Measurements from ENCODE around the gene ATP8A2. TPM values are rescaled to one million over a fixed set of nuclear protein-coding genes. Genes with fewer than 3 reads are reported as not detected.

Gene ATP8A2
- total RNA-seq, 1 donor from 2014 or later = not detected

- DNase-seq (ENCODE audit: low read depth) (no peak), FAIRE-seq (no peak)
- Histone ChIP-seq H3K4me3 (ENCODE audit: low read depth, low read length) (no peak overlapping the region), H3K27me3 (ENCODE audit: control insufficient read depth, insufficient read depth, low read length) (no peaks in the 10 kb centered on the region), H3K36me3 (ENCODE audit: control insufficient read depth, insufficient read depth, low read length) (no peaks in the 10 kb centered on the region)
- TF ChIP-seq, protein P1, sequence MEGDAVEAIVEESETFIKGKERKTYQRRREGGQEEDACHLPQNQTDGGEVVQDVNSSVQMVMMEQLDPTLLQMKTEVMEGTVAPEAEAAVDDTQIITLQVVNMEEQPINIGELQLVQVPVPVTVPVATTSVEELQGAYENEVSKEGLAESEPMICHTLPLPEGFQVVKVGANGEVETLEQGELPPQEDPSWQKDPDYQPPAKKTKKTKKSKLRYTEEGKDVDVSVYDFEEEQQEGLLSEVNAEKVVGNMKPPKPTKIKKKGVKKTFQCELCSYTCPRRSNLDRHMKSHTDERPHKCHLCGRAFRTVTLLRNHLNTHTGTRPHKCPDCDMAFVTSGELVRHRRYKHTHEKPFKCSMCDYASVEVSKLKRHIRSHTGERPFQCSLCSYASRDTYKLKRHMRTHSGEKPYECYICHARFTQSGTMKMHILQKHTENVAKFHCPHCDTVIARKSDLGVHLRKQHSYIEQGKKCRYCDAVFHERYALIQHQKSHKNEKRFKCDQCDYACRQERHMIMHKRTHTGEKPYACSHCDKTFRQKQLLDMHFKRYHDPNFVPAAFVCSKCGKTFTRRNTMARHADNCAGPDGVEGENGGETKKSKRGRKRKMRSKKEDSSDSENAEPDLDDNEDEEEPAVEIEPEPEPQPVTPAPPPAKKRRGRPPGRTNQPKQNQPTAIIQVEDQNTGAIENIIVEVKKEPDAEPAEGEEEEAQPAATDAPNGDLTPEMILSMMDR (IDR thresholded peaks at IDR 0.05; ENCODE audit: insufficient read depth, low read length, severe bottlenecking) = no peak
Measured at GRCh38 chr13:25579221-25579620, 207.4 kb downstream of the ATP8A2 start.

DNA sequence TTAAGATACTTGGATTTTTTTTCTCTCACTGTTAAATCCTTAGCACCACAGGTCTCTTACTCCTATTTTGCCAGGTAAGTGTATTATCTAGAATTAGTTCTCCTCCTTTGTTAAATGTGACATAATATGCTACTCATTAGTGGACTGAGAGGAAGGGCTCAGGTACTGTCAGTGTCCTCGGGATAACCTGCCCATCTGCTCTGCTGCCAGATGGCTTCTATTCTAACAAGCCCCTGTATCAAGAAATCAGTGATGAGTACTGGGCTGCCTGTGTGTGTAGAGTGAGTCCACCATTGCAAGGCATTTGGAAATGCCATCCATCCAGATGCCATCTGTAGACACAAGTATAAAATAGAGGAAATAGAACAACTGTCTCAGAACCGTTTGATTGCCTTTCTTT, 209.6 kb downstream of the ATP8A2 start:
- Histone ChIP-seq H3K4me3 (ENCODE audit: low read depth, low read length) (no peak overlapping the region), H3K36me3 (ENCODE audit: control insufficient read depth, insufficient read depth, low read length) (no peaks in the 10 kb centered on the region), H3K27me3 (ENCODE audit: control insufficient read depth, insufficient read depth, low read length) (no peaks in the 10 kb centered on the region)
- TF ChIP-seq, protein P1 (IDR thresholded peaks at IDR 0.05; ENCODE audit: insufficient read depth, low read length, severe bottlenecking) = no peak
- no peak for FAIRE-seq
- no peak for DNase-seq (ENCODE audit: low read depth)

DNA sequence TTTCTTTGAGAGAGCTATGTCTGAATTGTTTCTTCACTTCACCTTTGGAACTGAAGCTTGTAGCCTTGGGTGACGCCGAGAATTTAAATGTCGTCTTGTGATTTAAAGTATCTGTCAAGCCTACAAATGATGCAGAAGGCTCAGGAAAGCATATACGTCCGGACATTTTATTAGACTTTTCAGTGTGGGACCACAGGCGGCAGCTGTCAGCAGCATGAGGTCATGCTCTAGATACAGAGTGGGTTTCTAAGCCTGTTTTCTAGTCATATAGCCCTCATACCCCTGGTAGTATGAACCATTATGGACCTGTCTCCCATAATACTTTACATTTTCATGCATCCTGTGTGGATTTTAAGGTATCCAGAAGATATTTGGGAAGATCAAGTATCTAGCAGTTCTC, 212.3 kb downstream of the ATP8A2 start:
- no peak for DNase-seq (ENCODE audit: low read depth)
- no peak for FAIRE-seq
- no peaks in the 10 kb centered on the region for H3K27me3 ChIP-seq (ENCODE audit: control insufficient read depth, insufficient read depth, low read length)
- no peaks in the 10 kb centered on the region for H3K36me3 ChIP-seq (ENCODE audit: control insufficient read depth, insufficient read depth, low read length)
- H3K4me3 ChIP-seq (ENCODE audit: low read depth, low read length) = no peak overlapping the region
- TF ChIP-seq, protein P1 (IDR thresholded peaks at IDR 0.05; ENCODE audit: insufficient read depth, low read length, severe bottlenecking) = no peak

GRCh38 chr13:25585000-25585399, 213.2 kb downstream of the ATP8A2 start:
- Histone ChIP-seq H3K27me3 (ENCODE audit: control insufficient read depth, insufficient read depth, low read length) (no peaks in the 10 kb centered on the region), H3K4me3 (ENCODE audit: low read depth, low read length) (no peak overlapping the region), H3K36me3 (ENCODE audit: control insufficient read depth, insufficient read depth, low read length) (no peaks in the 10 kb centered on the region)
- FAIRE-seq (no peak), DNase-seq (ENCODE audit: low read depth) (no peak)
- TF ChIP-seq, protein P1 (IDR thresholded peaks at IDR 0.05; ENCODE audit: insufficient read depth, low read length, severe bottlenecking) = no peak

DNA sequence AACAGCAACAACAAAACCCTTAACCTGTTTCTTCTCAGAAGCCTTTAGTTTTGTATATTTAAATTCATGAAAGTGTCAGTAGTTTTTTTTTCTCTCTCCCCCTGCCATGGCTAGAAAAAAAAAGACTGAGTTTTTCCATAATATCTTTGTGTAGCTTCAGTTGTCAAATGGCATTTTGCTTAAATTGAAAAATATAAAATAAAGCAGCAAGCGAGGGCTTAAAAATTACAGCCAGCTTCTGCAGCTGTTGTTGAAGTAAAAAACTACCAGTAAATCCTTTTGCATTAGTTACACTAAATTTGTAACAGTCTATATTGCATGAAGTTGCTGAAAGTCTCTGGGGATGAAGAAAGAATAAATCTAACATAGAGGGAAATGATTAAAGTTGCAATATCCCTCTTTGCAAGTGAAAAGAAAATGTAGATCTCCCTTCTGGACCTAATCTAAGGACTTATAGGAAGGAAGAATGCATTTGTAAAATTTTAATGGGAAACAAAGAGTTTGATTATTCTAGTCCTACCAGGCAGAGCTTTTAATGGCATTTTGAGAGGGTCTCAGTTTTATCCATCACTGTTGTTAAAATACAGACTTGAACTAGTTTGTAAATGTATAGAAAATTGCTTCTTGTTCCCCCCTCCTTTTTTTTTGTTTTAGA, 215.7 kb downstream of the ATP8A2 start:
- FAIRE-seq = no peak
- Histone ChIP-seq H3K4me3 (ENCODE audit: low read depth, low read length) (no peak overlapping the region), H3K36me3 (ENCODE audit: control insufficient read depth, insufficient read depth, low read length) (no peaks in the 10 kb centered on the region), H3K27me3 (ENCODE audit: control insufficient read depth, insufficient read depth, low read length) (no peaks in the 10 kb centered on the region)
- DNase-seq (ENCODE audit: low read depth) = no peak
- TF ChIP-seq, protein P1 (IDR thresholded peaks at IDR 0.05; ENCODE audit: insufficient read depth, low read length, severe bottlenecking) = no peak
